Ectodermal cell (in vitro differentiated cells): ENCODE measurements around the gene ZMYND10.
"Not testable (repeated sequence)": the region's sequence is repeated elsewhere in the genome, so short reads cannot be mapped to it uniquely, and the experiment has no call there.

Source experiments
- H3K27ac ChIP-seq: 2 replicates; pipeline ENCODE4 v1.7.0; 2013; ENCODE audit warnings: mild to moderate bottlenecking, low read depth, low read length; ENCODE audit not compliant: insufficient read depth, poor library complexity, severe bottlenecking
- H3K27me3 ChIP-seq: 2 replicates; pipeline ENCODE4 v1.7.0; 2013; ENCODE audit warnings: mild to moderate bottlenecking, low read length; ENCODE audit not compliant: insufficient read depth, control insufficient read depth, poor library complexity, severe bottlenecking
- H3K36me3 ChIP-seq: one replicate; pipeline ENCODE4 v1.7.0; 2013; ENCODE audit warnings: low read length; ENCODE audit not compliant: control insufficient read depth, insufficient read depth
- H3K4me1 ChIP-seq: one replicate; pipeline ENCODE4 v1.7.0; 2013; ENCODE audit warnings: low read length; ENCODE audit not compliant: control insufficient read depth, insufficient read depth
- H3K4me3 ChIP-seq: 2 replicates; pipeline ENCODE4 v1.7.0; 2013; ENCODE audit warnings: low read depth, low read length, control low read depth; ENCODE audit not compliant: insufficient read depth
- H3K9me3 ChIP-seq: 2 replicates; pipeline ENCODE4 v1.7.0; 2013; ENCODE audit warnings: mild to moderate bottlenecking, low read length, moderate library complexity; ENCODE audit not compliant: control insufficient read depth
- WGBS, 2 experiments: methylation state at CpG; one replicate each; pipeline ENCODE4 v1.1.7; 2013; ENCODE audit warnings: missing lambda C conversion rate in 2 of 2; 5-methylcytosine and 5-hydroxymethylcytosine counted together

Gene ZMYND10

DNA sequence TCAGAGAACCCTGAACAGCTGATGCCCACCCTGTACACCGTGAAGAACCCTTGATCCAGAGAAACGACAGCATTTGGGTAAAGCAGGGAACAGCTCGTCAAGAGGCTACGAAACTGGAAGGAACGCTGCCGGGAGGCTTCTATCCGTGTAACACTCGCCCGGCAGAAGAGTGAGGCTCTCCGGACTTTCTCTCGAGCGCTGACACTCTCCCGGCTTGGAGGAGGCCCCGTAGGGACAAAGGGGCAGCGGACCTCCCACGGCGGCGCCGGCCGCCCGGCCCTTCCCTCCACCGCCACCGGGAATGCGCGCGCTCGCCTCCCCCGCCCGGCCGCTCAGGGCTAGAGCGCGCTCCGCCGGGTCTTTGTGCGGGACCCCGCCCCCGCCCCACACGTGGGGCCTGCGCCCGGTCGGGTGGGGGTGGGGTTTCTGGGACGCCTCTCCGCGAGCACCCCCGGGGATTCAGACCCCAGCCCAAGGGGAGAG lies 24.6 kb downstream of the ZMYND10 start:
- Histone ChIP-seq H3K27me3 (no peaks in the 10 kb centered on the region), H3K27ac (peak overlapping the region; percentile 99), H3K4me1 (peaks cover 29% of the 10 kb centered on the region), H3K9me3 (no peaks in the 10 kb centered on the region), H3K36me3 (peaks cover 22% of the 10 kb centered on the region), H3K4me3 (peak overlapping the region; percentile 89)
- WGBS, 2 experiments: 0 to 1% methylated on average over 45 of the region's 45 CpGs

- H3K27me3 ChIP-seq: no peaks in the 10 kb centered on the region
- peak overlapping the region; percentile 89 for H3K4me3 ChIP-seq
- H3K4me1 ChIP-seq: peaks cover 29% of the 10 kb centered on the region
- 93% methylated on average over 29 of the region's 29 CpGs for WGBS, 2 experiments
- peaks cover 20% of the 10 kb centered on the region for H3K36me3 ChIP-seq
- no peak overlapping the region for H3K27ac ChIP-seq
- no peaks in the 10 kb centered on the region for H3K9me3 ChIP-seq
Observed at GRCh38 chr3:50319894-50320625, 25.5 kb downstream of the ZMYND10 start.

DNA sequence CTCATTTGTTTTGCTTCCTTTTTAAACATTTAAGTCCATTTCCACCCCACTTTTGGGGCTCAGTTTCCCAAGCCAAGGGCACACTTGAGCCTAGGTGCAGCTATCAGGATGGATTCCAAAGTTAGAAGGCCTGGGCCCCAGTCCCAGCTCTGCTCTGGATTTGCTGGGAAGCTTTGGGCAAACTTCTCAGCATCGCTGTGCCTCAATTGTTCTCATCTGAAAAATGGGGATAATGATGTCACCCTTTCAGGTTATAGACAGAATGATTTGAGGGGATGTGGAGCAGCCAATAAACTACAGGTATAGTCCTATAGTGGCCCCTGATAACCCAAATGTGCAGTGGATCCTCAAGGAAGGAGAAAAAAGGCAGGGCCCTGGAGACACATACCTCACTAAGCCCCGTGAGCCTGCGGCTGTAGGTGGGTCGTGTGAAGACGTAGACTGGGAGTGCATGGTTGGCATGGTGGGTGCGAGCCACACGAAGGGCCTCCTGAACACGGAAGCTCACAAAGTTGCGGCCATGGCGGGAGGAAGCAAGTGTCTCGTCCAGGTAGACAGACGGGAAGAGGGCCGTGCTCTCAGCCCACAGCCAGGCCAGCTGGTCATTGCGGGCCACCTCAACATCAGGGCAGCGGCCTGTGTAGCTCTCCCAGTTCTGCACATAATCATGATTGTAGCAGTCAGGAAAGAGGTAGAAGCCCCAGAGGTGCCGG lies 26.2 kb downstream of the ZMYND10 start:
- no peak overlapping the region for H3K27ac ChIP-seq
- H3K4me3 ChIP-seq: no peak overlapping the region
- no peaks in the 10 kb centered on the region for H3K27me3 ChIP-seq
- 96% methylated on average over 16 of the region's 16 CpGs for WGBS, 2 experiments
- no peaks in the 10 kb centered on the region for H3K9me3 ChIP-seq
- peaks cover 20% of the 10 kb centered on the region for H3K36me3 ChIP-seq
- H3K4me1 ChIP-seq: peaks cover 29% of the 10 kb centered on the region

- H3K36me3 ChIP-seq: peaks cover 20% of the 10 kb centered on the region
- WGBS, 2 experiments: 96% methylated on average over 10 of the region's 10 CpGs
Observed at GRCh38 chr3:50318615-50319014, 26.9 kb downstream of the ZMYND10 start.

DNA sequence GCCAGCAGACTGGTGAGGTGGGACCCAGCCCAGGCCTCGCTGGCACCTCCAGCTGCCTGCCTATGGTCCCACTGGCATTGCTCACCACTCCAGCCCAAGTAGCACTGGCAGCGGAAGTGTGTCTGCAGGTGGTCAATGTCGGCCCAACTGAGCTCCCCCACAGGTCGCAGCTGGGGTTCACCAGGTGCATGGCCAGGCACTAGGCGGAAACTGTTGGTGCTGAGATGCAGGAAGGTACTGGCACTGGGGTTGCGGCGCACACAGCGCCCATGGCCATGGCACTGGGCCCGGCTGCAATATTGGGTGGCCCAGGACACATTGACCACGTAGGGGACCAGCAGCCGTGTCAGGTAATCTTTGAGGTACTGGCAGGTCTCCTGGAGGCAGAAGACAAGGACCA lies 27.4 kb downstream of the ZMYND10 start:
- Histone ChIP-seq H3K4me3 (no peak overlapping the region), H3K27me3 (no peaks in the 10 kb centered on the region), H3K36me3 (peaks cover 20% of the 10 kb centered on the region), H3K27ac (no peak overlapping the region), H3K4me1 (peaks cover 29% of the 10 kb centered on the region), H3K9me3 (no peaks in the 10 kb centered on the region)
- WGBS, 2 experiments: 96% methylated on average over 11 of the region's 11 CpGs

More at GRCh38 chr3:50318615-50319014, 26.9 kb downstream of the ZMYND10 start:
- Histone ChIP-seq H3K4me1 (peaks cover 29% of the 10 kb centered on the region), H3K27me3 (no peaks in the 10 kb centered on the region), H3K9me3 (no peaks in the 10 kb centered on the region), H3K27ac (no peak overlapping the region), H3K4me3 (no peak overlapping the region)

- Histone ChIP-seq H3K9me3 (no peaks in the 10 kb centered on the region), H3K4me3 (no peak overlapping the region), H3K4me1 (peaks cover 20% of the 10 kb centered on the region), H3K27me3 (no peaks in the 10 kb centered on the region), H3K27ac (no peak overlapping the region), H3K36me3 (peaks cover 20% of the 10 kb centered on the region)
- 90 to 93% methylated on average over 6 of the region's 6 CpGs for WGBS, 2 experiments
Observed at GRCh38 chr3:50317300-50317699, 28.2 kb downstream of the ZMYND10 start.

GRCh38 chr3:50316657-50317242 lies 28.8 kb downstream of the ZMYND10 start:
- Histone ChIP-seq H3K27ac (no peak overlapping the region), H3K27me3 (no peaks in the 10 kb centered on the region), H3K4me3 (no peak overlapping the region), H3K9me3 (no peaks in the 10 kb centered on the region), H3K4me1 (peaks cover 16% of the 10 kb centered on the region), H3K36me3 (peaks cover 20% of the 10 kb centered on the region)
- 86 to 87% methylated on average over 9 of the region's 9 CpGs for WGBS, 2 experiments

GRCh38 chr3:50314816-50315215 lies 30.7 kb downstream of the ZMYND10 start:
- Histone ChIP-seq H3K9me3 (no peaks in the 10 kb centered on the region), H3K4me1 (peaks cover 8% of the 10 kb centered on the region), H3K27ac (no peak overlapping the region), H3K36me3 (peaks cover 20% of the 10 kb centered on the region), H3K4me3 (no peak overlapping the region), H3K27me3 (no peaks in the 10 kb centered on the region)
- 92 to 95% methylated on average over 4 of the region's 4 CpGs for WGBS, 2 experiments

GRCh38 chr3:50314342-50314741 lies 31.2 kb downstream of the ZMYND10 start:
- peaks cover 16% of the 10 kb centered on the region for H3K36me3 ChIP-seq

DNA sequence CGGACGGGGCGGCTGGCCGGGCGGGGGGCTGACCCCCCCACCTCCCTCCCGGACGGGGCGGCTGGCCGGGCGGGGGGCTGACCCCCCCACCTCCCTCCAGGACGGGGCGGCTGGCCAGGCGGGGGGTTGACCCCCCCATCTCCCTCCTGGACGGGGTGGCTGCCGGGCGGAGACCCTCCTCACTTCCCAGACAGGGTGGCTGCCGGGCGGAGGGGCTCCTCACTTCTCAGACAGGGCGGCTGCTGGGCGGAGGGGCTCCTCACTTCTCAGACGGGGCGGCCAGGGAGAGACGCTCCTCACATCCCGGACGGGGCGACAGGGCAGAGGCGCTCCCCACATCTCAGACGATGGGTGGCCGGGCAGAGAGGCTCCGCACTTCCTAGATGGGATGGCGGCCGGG lies 33.5 kb downstream of the ZMYND10 start:
- H3K4me3 ChIP-seq, H3K36me3 ChIP-seq, H3K9me3 ChIP-seq, H3K27ac ChIP-seq, H3K4me1 ChIP-seq, H3K27me3 ChIP-seq: not testable (repeated sequence)
- whole genome bisulfite sequencing, 2 experiments: 93% methylated on average over 15 to 27 of the region's 32 CpGs

More at GRCh38 chr3:50314342-50314741, 31.2 kb downstream of the ZMYND10 start:
- no peak overlapping the region for H3K4me3 ChIP-seq
- peaks cover 7% of the 10 kb centered on the region for H3K4me1 ChIP-seq
- no peaks in the 10 kb centered on the region for H3K27me3 ChIP-seq
- H3K27ac ChIP-seq: no peak overlapping the region
- 96 to 98% methylated on average over 3 of the region's 3 CpGs for WGBS, 2 experiments
- H3K9me3 ChIP-seq: no peaks in the 10 kb centered on the region
